ENCODE data around the gene IQCM.

Gene IQCM

GRCh38 chr4:149815743-149816142 lies at the start of gene IQCM:
TSS of gene IQCM (minus strand) at chr4:149815843. CDS start at chr4:149742691, 73,152 bp downstream.
- peaks cover 4% of the 10 kb centered on the region for H3K27me3 Mint-ChIP-seq (ENCODE audit: low read depth)
- no peaks in the 10 kb centered on the region for H3K9me3 Mint-ChIP-seq
- no peak within 1 kb of the TSS for H3K27ac Mint-ChIP-seq
- no peak for TF ChIP-seq CTCF (IDR thresholded peaks at IDR 0.05; ENCODE audit: unreplicated experiment in 3 of 3)
- H3K4me1 Mint-ChIP-seq, result no peaks in the 10 kb centered on the region
- H3K4me3 Mint-ChIP-seq, result no peak within 1 kb of the TSS
- H3K36me3 Mint-ChIP-seq (ENCODE audit: low read depth), result no peaks in the 10 kb centered on the region

- H3K27ac Mint-ChIP-seq, result no peak overlapping the region
- H3K4me3 Mint-ChIP-seq, result no peak overlapping the region
- H3K4me1 Mint-ChIP-seq, result no peaks in the 10 kb centered on the region
- H3K27me3 Mint-ChIP-seq (ENCODE audit: low read depth), result no peaks in the 10 kb centered on the region
- H3K9me3 Mint-ChIP-seq, result peaks cover 2% of the 10 kb centered on the region
- H3K36me3 Mint-ChIP-seq (ENCODE audit: low read depth), result no peaks in the 10 kb centered on the region
- TF ChIP-seq CTCF (IDR thresholded peaks at IDR 0.05; ENCODE audit: unreplicated experiment in 3 of 3), result no peak
Observed at GRCh38 chr4:149857446-149857845, 41.8 kb upstream of the IQCM start.

GRCh38 chr4:149845743-149846142 lies 30.1 kb upstream of the IQCM start:
- Mint-ChIP-seq H3K27ac (no peak overlapping the region), H3K4me1 (no peaks in the 10 kb centered on the region), H3K9me3 (no peaks in the 10 kb centered on the region), H3K27me3 (ENCODE audit: low read depth) (no peaks in the 10 kb centered on the region), H3K36me3 (ENCODE audit: low read depth) (no peaks in the 10 kb centered on the region), H3K4me3 (no peak overlapping the region)
- TF ChIP-seq CTCF (IDR thresholded peaks at IDR 0.05; ENCODE audit: unreplicated experiment in 3 of 3), result no peak

GRCh38 chr4:149841686-149842085 lies 26.0 kb upstream of the IQCM start:
- Mint-ChIP-seq H3K27me3 (ENCODE audit: low read depth) (no peaks in the 10 kb centered on the region), H3K27ac (no peak overlapping the region), H3K36me3 (ENCODE audit: low read depth) (no peaks in the 10 kb centered on the region), H3K4me1 (no peaks in the 10 kb centered on the region), H3K4me3 (no peak overlapping the region), H3K9me3 (no peaks in the 10 kb centered on the region)
- no peak for TF ChIP-seq CTCF (IDR thresholded peaks at IDR 0.05; ENCODE audit: unreplicated experiment in 3 of 3)

GRCh38 chr4:149838036-149838435 lies 22.4 kb upstream of the IQCM start:
- Mint-ChIP-seq H3K4me3 (no peak overlapping the region), H3K4me1 (no peaks in the 10 kb centered on the region), H3K36me3 (ENCODE audit: low read depth) (no peaks in the 10 kb centered on the region), H3K27me3 (ENCODE audit: low read depth) (peaks cover 3% of the 10 kb centered on the region), H3K27ac (no peak overlapping the region), H3K9me3 (no peaks in the 10 kb centered on the region)
- TF ChIP-seq CTCF (IDR thresholded peaks at IDR 0.05; ENCODE audit: unreplicated experiment in 3 of 3), result no peak

GRCh38 chr4:149836546-149836945 lies 20.9 kb upstream of the IQCM start:
- H3K9me3 Mint-ChIP-seq, result no peaks in the 10 kb centered on the region
- no peak for TF ChIP-seq CTCF (IDR thresholded peaks at IDR 0.05; ENCODE audit: unreplicated experiment in 3 of 3)

More at GRCh38 chr4:149836546-149836945, 20.9 kb upstream of the IQCM start:
- no peak overlapping the region for H3K27ac Mint-ChIP-seq
- H3K4me3 Mint-ChIP-seq, result no peak overlapping the region
- H3K4me1 Mint-ChIP-seq, result no peaks in the 10 kb centered on the region
- H3K27me3 Mint-ChIP-seq (ENCODE audit: low read depth), result peaks cover 3% of the 10 kb centered on the region
- no peaks in the 10 kb centered on the region for H3K36me3 Mint-ChIP-seq (ENCODE audit: low read depth)

All from nephron (organoid).